Liver (tissue), 9 donors: ENCODE results near the gene NDFIP2. TPM values are rescaled to one million over a fixed set of nuclear protein-coding genes. Genes with fewer than 3 reads are reported as not detected.

Source experiments
- DNase-seq: peaks from one replicate; pipeline ENCODE4 v3.0.0-alpha.2; 2017; ENCODE audit warnings: low spot score
- H3K27ac ChIP-seq, 2 donors: one replicate each; pipeline ENCODE4 v1.7.0; 2013; ENCODE audit warnings: inconsistent platforms in 2 of 2, low read length in 2 of 2, control low read depth in 1 of 2, low read depth in 1 of 2, mild to moderate bottlenecking in 1 of 2
- H3K27me3 ChIP-seq, 4 donors: one replicate each; pipeline versions ENCODE4 v1.6.1 to v1.7.0; 2013; ENCODE audit warnings: low read length in 3 of 4, inconsistent platforms in 1 of 4, mild to moderate bottlenecking in 1 of 4, moderate library complexity in 1 of 4; ENCODE audit not compliant: control insufficient read depth in 4 of 4, insufficient read depth in 4 of 4
- H3K36me3 ChIP-seq, 4 donors: one replicate each; pipeline versions ENCODE4 v1.6.1 to v1.7.0; 2013; ENCODE audit warnings: low read length in 3 of 4, mild to moderate bottlenecking in 3 of 4, low read depth in 1 of 4, moderate library complexity in 1 of 4; ENCODE audit not compliant: control insufficient read depth in 4 of 4, insufficient read depth in 3 of 4
- H3K4me1 ChIP-seq, 4 donors: one replicate each; pipeline versions ENCODE4 v1.6.1 to v1.7.0; 2013; ENCODE audit warnings: low read length in 3 of 4, mild to moderate bottlenecking in 3 of 4, moderate library complexity in 1 of 4; ENCODE audit not compliant: control insufficient read depth in 4 of 4, insufficient read depth in 4 of 4
- H3K4me3 ChIP-seq, 3 donors: one replicate each; pipeline versions ENCODE4 v1.6.1 to v1.7.0; 2013; ENCODE audit warnings: low read length in 3 of 3, control low read depth in 1 of 3, low read depth in 1 of 3, mild to moderate bottlenecking in 1 of 3
- H3K9ac ChIP-seq, 2 donors: one replicate each; pipeline ENCODE4 v1.7.0; 2013; ENCODE audit warnings: low read length in 2 of 2, mild to moderate bottlenecking in 2 of 2, moderate library complexity in 2 of 2, control low read depth in 1 of 2, low read depth in 1 of 2
- H3K9me3 ChIP-seq, 4 donors: one replicate each; pipeline versions ENCODE4 v1.6.1 to v1.7.0; 2013; ENCODE audit warnings: low read length in 3 of 4; ENCODE audit not compliant: control insufficient read depth in 4 of 4
- CTCF ChIP-seq: fragments of 150-350 bp; IDR thresholded peaks from 2 replicates; pipeline ENCODE4 v1.5.1; 2017; ENCODE audit warnings: improper control_type of control experiment, low read depth, low read length; ENCODE audit not compliant: missing input control
- EGR1 ChIP-seq, 2 donors: IDR thresholded peaks; 2 replicates each; pipeline ENCODE4 v1.6.1; 2016 to 2018; ENCODE audit warnings: antibody characterized with exemption in 2 of 2, low read depth in 2 of 2
- GABPA ChIP-seq, 2 donors: IDR thresholded peaks in 1 of 2; conservative IDR thresholded peaks in 1 of 2; 2 replicates each; pipeline ENCODE4 v1.6.1; 2016; ENCODE audit warnings: antibody characterized with exemption in 2 of 2, mild to moderate bottlenecking in 1 of 2, moderate library complexity in 1 of 2
- HNF4A ChIP-seq, 2 donors: conservative IDR thresholded peaks; 2 replicates each; pipeline ENCODE4 v1.6.1; 2016; ENCODE audit warnings: antibody characterized with exemption in 2 of 2, mild to moderate bottlenecking in 2 of 2
- JUND ChIP-seq, 2 donors: IDR thresholded peaks; 2 replicates each; pipeline ENCODE4 v1.6.1; 2016; ENCODE audit warnings: antibody characterized with exemption in 2 of 2
- NR2F2 ChIP-seq: IDR thresholded peaks from 2 replicates; pipeline ENCODE4 v1.6.1; 2016; ENCODE audit warnings: antibody characterized with exemption
- RXRA ChIP-seq, 2 donors: IDR thresholded peaks; 2 replicates each; pipeline ENCODE4 v1.6.1; 2017 to 2018; ENCODE audit warnings: antibody characterized with exemption in 2 of 2, mild to moderate bottlenecking in 1 of 2
- TAF1 ChIP-seq: conservative IDR thresholded peaks from 2 replicates; pipeline ENCODE4 v1.6.1; 2016; ENCODE audit warnings: antibody characterized with exemption, mild to moderate bottlenecking
- WGBS: extraction: QIAGEN DNeasy Blood & Tissue Kit; methylation state at CpG from one replicate; pipeline ENCODE4 v1.1.7; 2013; 5-methylcytosine and 5-hydroxymethylcytosine counted together
- polyA plus RNA-seq, 2 donors: library from polyadenylated mRNA; stranded (reverse) in 1 of 2; unstranded in 1 of 2; fragments of 200-250 nt in 1 of 2; fragments of >200 nt in 1 of 2; fragmentation: Nextera tagmentation in 1 of 2; extraction: Ambion mirVana in 1 of 2; gene quantifications; one replicate each; pipeline versions ENCODE4 v1.2.1 to v1.2.3, GENCODE V29; 2013 to 2015
- total RNA-seq, 2 donors: library from RNA; depleted of rRNA; stranded (reverse); fragments of >200 nt; gene quantifications; one replicate each; pipeline ENCODE4 v1.2.3, GENCODE V29; 2014
- TF ChIP-seq, protein P1 (sequence below): IDR thresholded peaks from 2 replicates; pipeline ENCODE4 v1.6.1; 2016; ENCODE audit warnings: antibody characterized with exemption, mild to moderate bottlenecking
- TF ChIP-seq, protein P2 (sequence below): IDR thresholded peaks from 2 replicates; pipeline ENCODE4 v1.6.1; 2016; ENCODE audit warnings: antibody characterized with exemption
- TF ChIP-seq, protein P3 (sequence below): IDR thresholded peaks from 2 replicates; pipeline ENCODE4 v1.6.1; 2016; ENCODE audit warnings: antibody characterized with exemption
- donor health status: healthy.
- donor health status: healthy.
- donor health status: healthy.
- donor health status: healthy.
- donor health status: healthy.

Gene NDFIP2
- total and polyA plus RNA-seq, 4 donors: 15.5 to 22.2 (median 16.3) TPM

- no peak for TF ChIP-seq HNF4A (conservative IDR thresholded peaks at IDR 0.05)
- TF ChIP-seq, protein P1, sequence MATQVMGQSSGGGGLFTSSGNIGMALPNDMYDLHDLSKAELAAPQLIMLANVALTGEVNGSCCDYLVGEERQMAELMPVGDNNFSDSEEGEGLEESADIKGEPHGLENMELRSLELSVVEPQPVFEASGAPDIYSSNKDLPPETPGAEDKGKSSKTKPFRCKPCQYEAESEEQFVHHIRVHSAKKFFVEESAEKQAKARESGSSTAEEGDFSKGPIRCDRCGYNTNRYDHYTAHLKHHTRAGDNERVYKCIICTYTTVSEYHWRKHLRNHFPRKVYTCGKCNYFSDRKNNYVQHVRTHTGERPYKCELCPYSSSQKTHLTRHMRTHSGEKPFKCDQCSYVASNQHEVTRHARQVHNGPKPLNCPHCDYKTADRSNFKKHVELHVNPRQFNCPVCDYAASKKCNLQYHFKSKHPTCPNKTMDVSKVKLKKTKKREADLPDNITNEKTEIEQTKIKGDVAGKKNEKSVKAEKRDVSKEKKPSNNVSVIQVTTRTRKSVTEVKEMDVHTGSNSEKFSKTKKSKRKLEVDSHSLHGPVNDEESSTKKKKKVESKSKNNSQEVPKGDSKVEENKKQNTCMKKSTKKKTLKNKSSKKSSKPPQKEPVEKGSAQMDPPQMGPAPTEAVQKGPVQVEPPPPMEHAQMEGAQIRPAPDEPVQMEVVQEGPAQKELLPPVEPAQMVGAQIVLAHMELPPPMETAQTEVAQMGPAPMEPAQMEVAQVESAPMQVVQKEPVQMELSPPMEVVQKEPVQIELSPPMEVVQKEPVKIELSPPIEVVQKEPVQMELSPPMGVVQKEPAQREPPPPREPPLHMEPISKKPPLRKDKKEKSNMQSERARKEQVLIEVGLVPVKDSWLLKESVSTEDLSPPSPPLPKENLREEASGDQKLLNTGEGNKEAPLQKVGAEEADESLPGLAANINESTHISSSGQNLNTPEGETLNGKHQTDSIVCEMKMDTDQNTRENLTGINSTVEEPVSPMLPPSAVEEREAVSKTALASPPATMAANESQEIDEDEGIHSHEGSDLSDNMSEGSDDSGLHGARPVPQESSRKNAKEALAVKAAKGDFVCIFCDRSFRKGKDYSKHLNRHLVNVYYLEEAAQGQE: no peak
- no peak for TF ChIP-seq EGR1 (IDR thresholded peaks at IDR 0.05; ENCODE audit: low read depth in 2 of 2)
- TF ChIP-seq RXRA (IDR thresholded peaks at IDR 0.05): no peak
- no peak for TF ChIP-seq NR2F2
- no peak for TF ChIP-seq JUND (IDR thresholded peaks at IDR 0.05)
- no peak for TF ChIP-seq GABPA (IDR thresholded peaks at IDR 0.05 in 1 of 2, conservative IDR thresholded peaks at IDR 0.05 in 1 of 2)
These were observed 16.1 kb downstream of the NDFIP2 start (continued) for GRCh38 chr13:79497064-79497463.

DNA sequence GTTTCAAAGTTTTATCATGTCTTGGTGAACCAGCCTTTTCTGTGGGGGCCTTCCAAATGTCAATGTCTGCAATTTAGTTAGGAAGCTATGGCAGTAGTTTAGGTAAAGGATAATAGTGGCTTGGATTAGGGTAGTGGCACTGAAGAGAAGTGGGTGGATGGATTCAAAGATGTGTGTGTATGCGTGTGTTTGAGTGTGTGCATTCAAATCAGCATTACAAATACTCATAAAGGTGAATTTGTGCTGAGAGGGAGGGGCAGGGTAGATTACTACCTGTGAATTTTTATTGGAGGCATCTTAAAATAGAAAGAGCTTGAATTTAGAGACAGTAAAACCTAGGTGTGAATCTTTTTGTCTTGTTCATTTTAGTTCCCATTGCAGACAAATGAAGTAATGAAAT lies 16.9 kb downstream of the NDFIP2 start:
- H3K4me1 ChIP-seq: peaks cover 0 to 5% (median 0%) of the 10 kb centered on the region in 4 donors
- no peaks in the 10 kb centered on the region for H3K9me3 ChIP-seq
- no peaks in the 10 kb centered on the region for H3K36me3 ChIP-seq
- H3K27ac ChIP-seq: no peak overlapping the region
- 92% methylated on average over 1 of the region's 1 CpG for WGBS
- no peak overlapping the region for H3K4me3 ChIP-seq
- no peaks in the 10 kb centered on the region for H3K27me3 ChIP-seq
- H3K9ac ChIP-seq: no peak overlapping the region
- DNase-seq: no peak
- TF ChIP-seq, protein P1: no peak
- TF ChIP-seq, protein P2, sequence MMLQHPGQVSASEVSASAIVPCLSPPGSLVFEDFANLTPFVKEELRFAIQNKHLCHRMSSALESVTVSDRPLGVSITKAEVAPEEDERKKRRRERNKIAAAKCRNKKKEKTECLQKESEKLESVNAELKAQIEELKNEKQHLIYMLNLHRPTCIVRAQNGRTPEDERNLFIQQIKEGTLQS: no peak
- no peak for TF ChIP-seq JUND (IDR thresholded peaks at IDR 0.05)

GRCh38 chr13:79500829-79501228 lies 19.9 kb downstream of the NDFIP2 start:
- no peak for DNase-seq
- WGBS: 96% methylated on average over 4 of the region's 4 CpGs
- TF ChIP-seq JUND (IDR thresholded peaks at IDR 0.05) (no peak), NR2F2 (no peak), CTCF (no peak), TAF1 (no peak)
- TF ChIP-seq, protein P3, sequence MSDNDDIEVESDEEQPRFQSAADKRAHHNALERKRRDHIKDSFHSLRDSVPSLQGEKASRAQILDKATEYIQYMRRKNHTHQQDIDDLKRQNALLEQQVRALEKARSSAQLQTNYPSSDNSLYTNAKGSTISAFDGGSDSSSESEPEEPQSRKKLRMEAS: no peak
- TF ChIP-seq, protein P2: no peak
- no peak overlapping the region for H3K27ac ChIP-seq
- H3K36me3 ChIP-seq: no peaks in the 10 kb centered on the region
- no peak overlapping the region for H3K4me3 ChIP-seq
- H3K4me1 ChIP-seq: peaks cover 2 to 14% (median 4%) of the 10 kb centered on the region in 4 donors
- H3K27me3 ChIP-seq: no peaks in the 10 kb centered on the region
- no peak overlapping the region for H3K9ac ChIP-seq
- no peaks in the 10 kb centered on the region for H3K9me3 ChIP-seq
